Astrocyte of the hippocampus (primary cell): ENCODE measurements around the gene ALDH1B1.
"Not testable (repeated sequence)": the region's sequence is repeated elsewhere in the genome, so short reads cannot be mapped to it uniquely, and the experiment has no call there.

Experiments
- DNase-seq: peaks from one replicate; pipeline ENCODE4 v3.0.0; 2011; ENCODE audit warnings: low read depth, low spot score

Gene ALDH1B1

DNA sequence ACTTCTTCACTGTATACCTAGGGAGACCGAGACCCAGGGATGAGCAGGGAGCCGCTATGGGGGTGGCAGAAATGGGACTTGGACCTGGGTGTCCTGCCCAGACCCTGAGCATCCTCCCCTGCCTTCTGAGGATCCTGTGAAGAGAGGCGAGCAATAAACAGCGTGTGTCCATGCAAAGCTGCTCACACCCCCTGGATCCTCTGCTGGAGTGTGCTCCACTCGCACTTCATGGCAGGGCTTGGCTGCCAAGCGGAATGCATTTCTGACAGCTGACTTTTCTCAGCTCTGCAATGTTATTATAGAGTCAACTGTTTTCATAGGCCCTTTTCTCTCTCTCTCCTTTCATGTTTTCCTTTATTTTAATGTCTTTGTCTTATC, 31.0 kb upstream of the ALDH1B1 start:
- DNase-seq, result peak; percentile 60

DNA sequence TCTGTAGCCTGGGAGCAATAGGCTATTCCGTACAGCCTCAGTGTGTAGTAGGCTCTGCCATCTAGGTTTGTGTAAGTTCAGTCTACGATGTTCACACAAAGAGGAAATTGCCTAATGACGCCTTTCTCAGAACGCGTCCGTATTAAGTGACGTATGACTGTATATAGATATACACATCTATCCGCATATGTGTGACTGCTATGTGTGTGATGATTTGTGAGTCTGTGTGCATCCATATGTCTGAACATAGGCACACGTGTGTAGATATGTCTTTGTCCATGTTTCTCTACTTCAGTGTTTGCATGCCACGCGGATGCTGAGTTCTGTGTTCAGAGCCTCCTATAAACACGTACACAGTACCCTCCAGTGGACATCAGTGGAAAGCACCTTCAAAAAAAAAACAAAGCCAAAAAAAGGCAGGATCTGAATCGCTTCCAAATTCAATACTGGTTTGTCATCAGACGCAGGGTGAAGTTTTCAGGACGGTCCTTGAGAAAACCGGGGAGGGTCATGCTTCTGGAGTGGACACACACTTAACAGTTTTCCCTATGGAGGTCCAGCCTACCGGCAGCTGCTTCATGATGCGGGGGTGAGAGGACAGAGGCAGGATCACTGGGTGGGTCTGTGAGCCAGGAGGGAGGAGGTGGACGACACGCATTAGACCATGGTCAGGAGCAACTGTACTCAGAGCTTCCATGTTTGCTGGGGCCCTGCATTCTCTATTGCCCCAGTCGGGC, 29.5 kb upstream of the ALDH1B1 start:
- DNase-seq, result peak; percentile 90

DNA sequence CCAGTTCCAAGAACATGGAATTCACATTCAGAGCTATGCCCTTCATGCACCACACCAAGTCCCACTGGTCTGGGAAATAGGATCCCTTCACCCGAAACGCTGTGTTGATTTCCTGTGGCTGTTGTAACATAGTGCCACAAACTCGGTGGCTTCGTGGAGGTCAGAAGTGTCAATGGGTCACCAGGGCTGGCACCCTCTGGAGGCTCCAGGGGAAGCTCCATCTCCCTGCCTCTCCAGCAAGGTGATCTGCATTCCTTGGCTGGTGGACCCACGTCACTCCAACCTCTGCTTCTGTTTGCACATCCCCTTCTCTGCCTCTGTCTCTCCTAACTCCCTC, 28.9 kb upstream of the ALDH1B1 start:
- DNase-seq, result no peak

DNA sequence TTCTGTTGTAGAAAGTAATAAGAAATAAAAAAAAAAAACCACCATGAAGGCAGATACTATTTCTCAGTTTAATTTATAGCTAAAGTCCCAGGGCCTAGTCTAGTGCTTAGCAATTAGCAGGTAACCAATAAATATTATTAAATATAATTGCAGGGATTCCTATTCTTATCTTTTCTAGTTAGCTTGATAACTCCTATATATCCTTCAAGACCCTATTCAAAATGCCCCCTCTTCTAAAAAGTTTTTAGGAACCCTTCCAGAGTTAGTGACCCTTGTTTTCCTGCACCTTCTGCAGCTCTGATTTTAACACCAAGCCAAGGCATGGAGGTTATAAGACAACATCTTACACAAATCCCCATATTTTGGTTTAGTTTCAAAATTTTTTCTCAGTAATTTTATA, 24.6 kb upstream of the ALDH1B1 start:
- no peak for DNase-seq

DNA sequence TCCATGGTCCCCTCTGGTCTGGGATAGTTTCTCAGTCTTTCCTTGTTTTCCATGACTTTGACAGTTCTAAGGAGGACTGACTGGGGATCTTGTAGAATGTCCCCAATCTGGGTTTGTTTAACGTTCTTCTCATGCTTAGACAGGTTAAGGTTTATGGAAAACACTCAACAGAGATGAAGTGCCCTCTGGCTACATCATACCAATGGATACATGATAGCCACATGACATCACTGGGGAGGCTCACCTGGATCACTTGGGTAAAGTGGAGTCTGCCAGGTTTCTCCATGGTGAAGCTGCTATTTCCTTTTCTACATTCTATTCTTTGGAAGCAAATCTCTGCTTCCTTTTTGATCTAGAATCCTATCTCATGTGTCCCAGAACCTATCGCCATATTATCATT, 23.8 kb upstream of the ALDH1B1 start:
- DNase-seq, result no peak

DNA sequence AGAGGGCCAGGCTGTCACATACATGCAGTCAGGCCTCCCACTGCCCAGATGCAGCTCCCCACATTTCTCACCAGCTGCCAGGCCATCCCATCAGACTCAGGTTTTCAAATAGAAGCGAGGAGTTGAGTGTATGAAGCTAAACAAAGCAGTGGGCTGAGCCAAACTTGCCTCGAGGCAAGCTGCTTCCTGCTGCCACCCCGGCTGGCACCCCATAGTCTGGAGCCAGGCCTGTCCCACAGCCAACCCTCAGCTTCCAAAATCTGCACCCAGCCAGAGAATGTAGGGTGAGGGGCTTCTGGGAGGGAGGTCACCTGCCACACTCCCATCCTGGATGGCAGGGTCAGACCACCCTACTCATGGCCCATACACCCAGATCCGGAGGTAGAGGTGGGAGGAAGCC, 22.3 kb upstream of the ALDH1B1 start:
- no peak for DNase-seq

DNA sequence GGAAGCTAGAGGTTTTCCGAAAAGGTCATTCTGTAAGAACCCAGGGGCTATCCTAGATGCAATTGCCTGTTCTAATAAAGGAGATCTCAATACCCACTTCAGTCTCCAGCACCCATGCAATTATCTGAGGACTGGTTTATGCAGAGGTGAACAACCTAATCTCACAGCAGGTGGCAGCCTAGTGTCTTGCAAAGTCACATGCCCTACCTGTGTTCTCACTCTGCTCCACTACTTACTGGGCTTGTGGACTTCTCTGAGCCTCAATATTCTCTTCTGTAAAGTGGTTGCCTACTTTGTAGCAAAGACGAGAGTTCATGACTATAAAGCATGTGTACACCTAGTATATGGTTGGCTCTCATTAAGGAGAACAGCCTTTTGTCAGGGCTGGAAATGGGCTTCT, 21.0 kb upstream of the ALDH1B1 start:
- DNase-seq, result peak; percentile 40

DNA sequence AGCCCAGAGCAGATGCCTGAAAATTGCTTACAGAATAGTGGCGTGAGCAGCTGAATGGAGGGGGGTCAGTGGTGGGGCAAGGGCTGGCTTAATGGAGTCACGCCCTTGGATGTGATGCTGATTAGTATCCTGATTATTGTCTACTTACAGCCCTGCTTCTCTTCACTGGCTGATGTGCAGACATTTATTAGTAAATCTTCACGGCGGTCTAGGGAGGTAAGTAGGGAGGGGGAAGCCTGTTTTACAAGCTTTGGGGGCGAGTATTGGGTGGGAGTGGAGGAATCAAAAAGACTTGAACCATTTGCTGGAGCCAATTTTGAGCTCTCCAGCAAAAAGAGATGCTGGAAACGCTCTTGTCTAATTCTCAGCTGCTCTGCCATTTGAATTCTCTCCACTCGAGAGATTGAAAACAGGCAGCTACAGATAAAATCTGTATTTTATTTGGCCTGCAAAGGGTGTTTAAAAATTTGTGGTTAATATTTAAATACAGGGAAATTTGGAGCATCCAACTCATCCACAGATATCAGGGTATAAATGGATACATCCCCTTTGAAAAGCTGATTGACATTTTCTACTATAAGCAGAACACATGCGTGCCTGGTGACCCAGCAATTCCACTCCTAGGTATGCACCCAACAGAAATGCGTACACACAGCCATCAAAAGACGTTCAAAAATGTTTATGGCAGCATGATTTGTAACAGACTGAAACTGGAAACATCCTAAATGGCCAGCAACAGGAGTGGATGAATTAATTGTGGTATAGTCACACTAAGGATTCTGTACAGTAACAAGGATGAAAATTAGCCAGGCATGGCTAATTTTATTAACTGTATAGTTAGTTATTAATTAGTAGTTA, 19.5 kb upstream of the ALDH1B1 start:
- no peak for DNase-seq

DNA sequence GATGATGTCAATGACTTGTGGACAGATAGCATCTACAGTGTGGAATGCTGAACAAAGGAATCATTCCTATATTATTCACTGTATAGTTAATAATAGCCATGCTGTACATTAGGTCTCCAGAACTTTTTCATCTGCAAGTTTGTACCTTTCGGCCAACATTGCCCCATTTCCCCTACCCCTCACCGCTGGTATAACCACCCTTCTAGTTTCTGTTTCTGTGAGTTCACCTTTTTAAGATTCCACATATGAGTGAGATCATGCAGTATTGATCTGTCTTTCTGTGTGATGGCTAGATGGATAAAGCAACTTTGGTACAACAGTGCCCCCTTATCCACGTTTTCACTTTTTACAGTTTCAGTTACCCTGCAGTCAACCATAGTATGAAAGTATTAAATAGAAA, 18.8 kb upstream of the ALDH1B1 start:
- DNase-seq, result no peak

DNA sequence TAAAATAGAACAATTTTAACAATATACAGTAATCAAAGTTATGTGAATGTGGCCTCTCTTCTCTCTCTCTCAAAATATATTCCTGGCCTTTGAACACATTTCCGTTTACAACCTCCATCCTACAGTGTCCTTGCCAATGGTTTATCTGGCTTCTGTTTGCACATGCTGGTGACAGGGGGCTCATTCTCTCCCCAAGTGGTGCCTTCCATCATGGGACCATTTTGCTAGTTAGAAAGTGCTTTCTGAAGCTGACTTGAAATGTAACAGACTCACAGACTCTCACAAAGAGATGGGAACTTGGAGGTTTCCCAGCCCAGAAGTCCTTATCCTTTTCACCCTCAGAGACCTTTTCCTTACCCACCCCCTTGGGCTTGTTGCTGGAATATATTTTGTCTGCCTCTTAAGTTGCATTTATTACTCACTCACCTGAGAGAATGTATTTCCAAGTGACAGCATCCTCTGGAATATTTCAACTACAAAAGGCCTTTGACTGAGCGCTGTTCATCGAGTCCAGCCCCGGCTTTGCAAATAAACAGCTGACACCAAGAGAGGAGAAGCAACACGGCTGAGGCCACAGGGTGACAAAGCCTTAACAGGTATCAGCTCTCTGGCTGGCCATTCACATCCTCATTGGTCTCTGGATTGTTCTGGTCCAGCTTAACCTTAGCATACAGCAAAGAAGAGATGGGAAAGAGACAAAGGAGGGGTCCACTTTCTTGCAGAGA, 17.5 kb upstream of the ALDH1B1 start:
- DNase-seq, result no peak

DNA sequence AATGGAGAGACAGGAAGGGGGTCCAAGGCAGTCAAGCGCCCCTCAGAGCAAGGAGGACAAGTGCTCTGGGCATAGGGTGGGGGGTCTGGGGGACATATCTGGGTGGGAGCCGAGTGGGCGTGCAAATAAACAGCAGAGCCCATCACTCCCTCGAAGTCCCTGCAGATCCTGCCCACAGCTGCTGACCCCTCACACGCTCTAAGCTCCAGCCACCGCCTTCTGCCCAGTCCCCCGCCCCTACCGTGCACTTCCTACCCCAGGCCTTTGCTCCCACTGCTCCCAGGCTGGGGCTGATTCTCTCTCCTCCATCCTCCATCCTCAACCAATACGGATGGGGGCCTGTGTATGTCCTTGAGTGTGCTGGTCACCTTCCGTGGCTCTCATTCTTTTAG, 16.9 kb upstream of the ALDH1B1 start:
- no peak for DNase-seq

DNA sequence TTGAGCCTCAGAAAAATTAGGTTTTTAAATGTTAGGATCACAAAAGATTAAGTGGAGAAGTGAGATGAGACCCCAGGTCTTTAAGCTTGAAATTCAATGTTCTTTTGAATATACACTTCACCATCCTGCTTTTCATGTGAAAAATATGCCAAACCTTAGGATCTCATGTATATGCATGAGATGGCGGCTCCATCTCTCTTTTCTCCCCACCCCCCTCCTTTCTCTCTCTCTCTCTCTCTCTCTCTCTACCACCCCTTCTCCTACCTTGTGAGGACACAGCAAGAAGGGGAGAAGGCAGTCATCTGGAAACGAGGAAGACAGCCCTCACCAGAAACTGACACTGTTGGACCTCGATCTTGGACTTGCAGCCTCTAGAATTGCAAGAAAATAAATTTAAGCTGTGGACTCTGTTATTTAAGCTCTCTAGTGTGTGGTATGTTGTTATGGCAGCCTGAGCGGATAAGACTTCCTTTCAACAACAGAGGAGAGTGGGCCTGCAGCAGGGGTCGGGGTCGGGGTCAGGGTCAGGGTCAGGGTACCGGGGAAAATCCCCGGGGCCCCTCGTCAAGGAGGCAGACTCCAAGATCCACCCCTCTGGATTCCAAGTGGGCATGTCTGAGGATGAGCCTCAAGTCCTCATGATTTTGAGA, 16.4 kb upstream of the ALDH1B1 start:
- no peak for DNase-seq

DNA sequence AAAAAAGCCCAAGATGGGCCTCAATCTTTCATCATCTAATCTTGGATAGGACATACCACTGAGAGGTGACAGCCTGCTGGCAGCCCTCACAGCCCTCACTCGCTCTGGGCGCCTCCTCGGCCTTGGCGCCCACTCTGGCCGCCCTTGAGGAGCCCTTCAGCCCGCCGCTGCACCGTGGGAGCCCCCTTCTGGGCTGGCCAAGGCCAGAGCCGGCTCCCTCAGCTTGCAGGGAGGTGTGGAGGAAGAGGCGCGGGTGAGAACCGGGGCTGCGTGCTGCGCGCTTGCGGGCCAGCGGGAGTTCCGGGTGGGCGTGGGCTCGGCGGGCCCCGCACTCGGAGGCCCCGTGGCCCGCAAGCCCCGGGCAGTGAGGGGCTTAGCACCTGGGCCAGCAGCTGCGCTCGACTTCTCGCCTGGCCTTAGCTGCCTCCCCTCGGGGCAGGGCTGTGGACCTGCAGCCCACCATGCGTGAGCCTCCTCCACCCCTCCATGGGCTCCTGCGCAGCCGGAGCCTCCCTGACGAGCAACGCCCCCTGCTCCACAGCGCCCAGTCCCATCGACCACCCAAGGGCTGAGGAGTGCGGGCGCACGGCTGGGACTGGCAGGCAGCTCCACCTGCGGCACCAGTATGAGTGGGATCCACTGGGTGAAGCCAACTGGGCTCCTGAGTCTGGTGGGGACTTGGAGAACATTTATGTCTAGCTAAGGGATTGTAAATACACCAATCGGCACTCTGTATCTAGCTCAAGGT, 15.0 kb upstream of the ALDH1B1 start:
- DNase-seq, result not testable (repeated sequence)

DNA sequence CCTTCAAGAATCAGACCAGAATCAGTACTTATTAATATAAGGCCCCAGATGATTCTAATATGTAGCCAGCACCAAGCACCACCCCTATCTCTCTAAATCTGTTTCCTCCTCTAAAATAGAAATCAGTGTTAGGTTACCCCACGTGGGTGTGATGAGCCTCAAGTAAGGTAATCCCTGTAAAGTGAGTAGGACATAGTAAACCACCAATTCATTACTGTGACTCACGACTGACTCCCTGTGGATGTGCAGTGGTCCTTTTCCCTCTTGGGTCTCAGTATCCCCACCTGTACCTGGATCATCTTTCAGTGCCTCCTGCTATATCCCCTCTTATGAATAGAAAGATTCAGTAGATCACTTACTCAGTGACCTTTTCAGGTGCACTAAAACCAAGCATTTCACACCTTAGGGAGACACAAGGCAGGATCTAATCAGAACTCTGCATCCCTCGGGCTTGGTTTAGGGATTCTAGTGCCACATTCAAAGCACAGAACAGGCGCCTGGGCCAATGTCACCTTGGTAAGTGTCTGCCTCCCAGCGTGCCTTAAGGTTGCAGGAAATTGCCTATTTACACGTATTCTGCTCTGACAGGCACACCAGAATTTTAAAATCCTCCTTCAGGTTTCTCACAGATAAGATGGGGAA, 12.2 kb upstream of the ALDH1B1 start:
- DNase-seq, result no peak

DNA sequence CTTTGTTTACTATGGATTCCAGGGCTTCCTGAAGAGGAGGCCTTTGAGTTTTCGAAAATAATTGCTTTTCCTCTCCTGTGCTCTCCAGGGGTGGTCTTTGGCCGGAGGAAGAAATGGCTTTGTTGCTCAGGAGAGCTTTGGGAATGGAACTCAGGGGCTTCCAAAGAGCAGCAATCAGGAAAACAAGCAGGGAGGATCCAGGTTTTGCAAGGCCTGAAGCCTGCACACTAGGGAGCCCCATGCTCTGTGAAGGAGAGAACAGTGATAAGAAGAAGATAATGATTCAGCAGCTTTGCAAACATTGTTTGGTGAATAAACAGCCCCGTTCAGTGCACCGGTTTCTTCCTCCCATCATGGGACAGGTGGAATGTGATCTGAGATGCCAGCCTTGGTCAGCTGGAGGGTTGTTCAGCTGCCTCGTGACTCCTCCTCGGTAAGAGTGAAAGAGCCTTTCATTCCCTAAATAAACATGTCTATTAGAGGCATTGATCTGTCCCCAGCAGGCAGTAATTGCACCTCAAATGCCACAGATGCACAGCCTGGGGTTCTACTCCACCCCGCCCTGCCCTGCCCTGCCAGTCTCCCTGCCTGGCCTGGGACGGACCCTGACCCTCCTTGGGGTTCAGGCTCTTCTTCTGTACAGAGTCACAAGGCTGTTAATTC, 11.5 kb upstream of the ALDH1B1 start:
- DNase-seq, result peak; percentile 40

DNA sequence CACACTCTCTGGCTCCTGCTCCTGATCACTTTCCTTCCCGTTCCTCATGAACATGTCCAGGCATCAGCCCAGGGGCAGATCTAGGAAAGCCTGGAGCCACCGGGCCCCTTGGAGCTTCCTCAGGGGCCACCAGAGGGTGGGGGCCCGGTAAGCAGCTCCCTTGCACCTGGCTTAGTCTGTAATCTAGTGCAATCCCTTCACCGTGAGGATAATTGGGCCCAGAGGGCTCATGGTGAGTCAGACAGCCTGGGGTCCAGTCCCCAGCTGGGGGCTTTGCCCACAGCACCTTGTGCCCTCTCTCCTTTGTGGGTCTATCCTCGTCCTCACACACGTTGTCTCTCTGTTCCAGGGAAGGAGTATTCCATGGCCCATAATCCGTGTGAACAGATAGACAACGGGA, 10.4 kb upstream of the ALDH1B1 start:
- DNase-seq, result no peak

DNA sequence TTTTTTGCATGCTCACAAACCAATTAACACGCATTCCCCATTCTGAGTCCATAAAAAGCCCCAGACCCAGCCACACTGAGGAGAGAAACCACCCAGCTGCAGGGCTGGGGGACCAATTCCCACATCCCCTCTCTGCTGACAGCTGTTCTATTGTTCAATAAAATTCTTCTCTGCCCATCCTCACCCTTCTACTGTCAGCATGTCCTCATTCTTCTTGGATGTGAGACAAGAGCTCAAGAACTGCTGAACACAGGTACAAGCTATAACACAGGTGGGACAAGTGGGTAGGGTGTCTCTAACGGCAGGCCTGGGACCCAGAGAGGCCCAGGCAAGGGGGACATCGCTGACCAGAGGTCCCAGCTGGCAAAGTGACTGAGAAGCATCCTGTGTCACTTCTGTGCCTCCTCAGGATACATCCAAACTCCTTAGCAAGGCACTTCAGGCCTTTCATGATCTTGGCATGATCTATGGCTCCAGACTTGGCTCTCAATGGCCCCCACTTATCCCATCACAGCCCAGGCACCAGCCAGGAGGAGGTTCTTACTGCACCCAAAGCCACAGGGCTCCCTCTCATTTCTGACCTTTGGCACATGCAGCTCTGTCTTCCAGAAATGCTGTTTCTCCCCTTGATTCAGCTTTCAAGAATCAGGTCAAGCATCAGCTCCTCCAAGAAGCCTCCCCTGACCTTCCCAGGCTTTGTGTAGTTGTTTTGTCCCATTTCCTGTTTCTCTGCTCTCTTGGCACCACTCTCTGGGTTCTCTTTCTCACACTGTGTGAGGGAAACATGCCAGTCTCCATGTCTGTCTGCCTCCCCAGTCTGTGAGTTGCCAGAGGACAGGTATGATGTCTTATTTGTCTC, 7.3 kb upstream of the ALDH1B1 start:
- DNase-seq, result no peak

DNA sequence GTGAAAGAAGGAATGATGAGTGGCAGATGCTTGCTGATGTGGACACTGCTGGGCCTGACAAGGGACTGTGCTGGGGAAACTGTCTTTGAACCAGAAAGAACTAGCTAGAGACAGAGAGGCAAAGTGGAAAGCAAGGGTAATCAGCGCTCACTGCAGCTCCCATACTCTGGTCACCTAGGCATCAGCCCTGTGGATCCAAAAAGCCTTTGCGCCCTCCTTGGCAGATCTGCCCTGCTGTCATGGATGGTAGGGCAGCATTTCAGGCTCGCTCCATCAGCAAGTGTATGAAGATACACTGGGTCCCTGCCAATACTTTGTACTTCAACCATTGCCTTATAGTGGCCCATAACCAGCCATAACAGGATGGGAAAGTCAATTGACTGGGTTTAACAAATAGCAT, 6.6 kb upstream of the ALDH1B1 start:
- DNase-seq, result no peak

DNA sequence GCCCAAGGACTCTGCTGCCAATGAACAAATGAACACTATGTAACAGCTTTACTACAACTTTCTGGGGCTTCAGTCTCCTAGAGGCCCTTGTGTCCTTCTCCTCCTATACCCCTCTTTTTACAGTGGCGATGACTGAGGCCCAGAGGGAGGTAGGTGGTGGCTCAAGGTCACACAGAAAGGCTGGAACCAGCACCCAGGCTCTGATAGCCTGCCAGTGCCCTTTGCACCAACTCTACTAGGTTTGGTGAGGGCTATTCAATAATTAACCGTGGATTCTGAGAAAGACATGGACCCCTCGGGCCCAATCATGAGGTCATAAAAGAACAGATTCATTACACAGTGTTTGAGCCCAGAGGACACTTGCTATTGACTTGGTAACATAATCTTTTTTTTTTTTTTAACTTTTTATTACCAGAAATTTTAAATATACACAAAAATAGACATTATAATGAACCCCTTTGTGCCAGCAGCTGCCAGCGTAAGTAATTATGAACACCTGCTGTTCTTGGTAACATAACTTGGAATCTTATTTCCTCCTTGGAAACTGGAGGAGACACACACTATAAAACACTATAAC, 6.1 kb upstream of the ALDH1B1 start:
- DNase-seq, result no peak
